ENCODE results near the gene AKNA. TPM values are rescaled to one million over a fixed set of nuclear protein-coding genes. Genes with fewer than 3 reads are reported as not detected.

AKNA gene
- total RNA-seq, 1 experiment from 2014 or later = 20.6 TPM

DNA sequence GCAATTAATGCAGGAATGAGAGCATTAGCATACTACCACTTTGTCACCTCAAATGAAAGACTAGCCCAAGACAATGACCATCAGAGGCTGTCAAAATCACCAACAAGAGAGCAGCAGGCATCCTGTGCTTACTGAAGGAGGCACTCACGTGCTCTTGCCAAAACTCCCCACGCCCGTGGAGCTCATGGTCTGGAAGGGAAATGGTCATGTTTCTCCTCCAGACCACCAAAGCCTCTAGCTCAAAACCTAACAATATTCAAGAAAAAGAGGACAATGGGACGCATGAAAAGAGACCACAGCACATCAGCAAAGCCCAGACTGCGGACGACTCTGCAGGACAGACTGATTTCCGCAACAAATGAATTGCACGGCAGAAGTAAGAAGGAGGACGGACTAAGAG, 12.8 kb downstream of the AKNA start:
- Histone ChIP-seq H3K4me1 (ENCODE audit: control insufficient read depth in 1 of 2, insufficient read depth in 2 of 2, low read length in 2 of 2) (no peaks in the 10 kb centered on the region), H3K9me3 (ENCODE audit: control insufficient read depth in 1 of 2, insufficient read depth in 1 of 2, low read depth in 1 of 2, low read length in 2 of 2) (no peaks in the 10 kb centered on the region), H3K9me2 (ENCODE audit: insufficient read depth) (no peaks in the 10 kb centered on the region), H3K79me2 (ENCODE audit: insufficient read depth, low read length) (no peaks in the 10 kb centered on the region), H3K4me3 (replicated peaks in 1 of 2; ENCODE audit: low read depth in 1 of 2, low read length in 2 of 2) (no peak overlapping the region), H3K36me3 (ENCODE audit: control insufficient read depth in 1 of 2, insufficient read depth in 2 of 2, low read length in 2 of 2) (no peaks in the 10 kb centered on the region), H3K4me2 (ENCODE audit: low read length) (no peak overlapping the region), H4K20me1 (ENCODE audit: insufficient read depth) (no peaks in the 10 kb centered on the region), H3K9ac (ENCODE audit: low read length) (no peak overlapping the region), H3K27me3 (ENCODE audit: insufficient read depth, low read length) (no peaks in the 10 kb centered on the region), H2AFZ (ENCODE audit: low read depth, low read length, poor library complexity, severe bottlenecking) (no peak overlapping the region), H3K27ac (ENCODE audit: low read depth, low read length) (no peak overlapping the region)
- ATAC-seq = no peak
- BruUV-seq (replicated peaks) = no TSS peak
- TF ChIP-seq ELF1 (IDR thresholded peaks at IDR 0.05; ENCODE audit: borderline replicate concordance, low read depth) (no peak), TCF7L2 (IDR thresholded peaks at IDR 0.05; ENCODE audit: borderline replicate concordance, extremely low read depth, insufficient read depth, insufficient read length) (no peak), POLR2AphosphoS5 (IDR thresholded peaks at IDR 0.05; ENCODE audit: low read depth, low read length) (no peak), JUND (IDR thresholded peaks at IDR 0.05) (no peak), ZNF274 (IDR thresholded peaks at IDR 0.05; ENCODE audit: low read depth, low read length) (no peak), YY1 (IDR thresholded peaks at IDR 0.05; ENCODE audit: extremely low read depth, insufficient replicate concordance, low read depth, low read length) (no peak), SIN3A (IDR thresholded peaks at IDR 0.05; ENCODE audit: low read depth) (no peak), EGR1 (IDR thresholded peaks at IDR 0.05; ENCODE audit: low read depth) (no peak)
- TF ChIP-seq, protein P1, sequence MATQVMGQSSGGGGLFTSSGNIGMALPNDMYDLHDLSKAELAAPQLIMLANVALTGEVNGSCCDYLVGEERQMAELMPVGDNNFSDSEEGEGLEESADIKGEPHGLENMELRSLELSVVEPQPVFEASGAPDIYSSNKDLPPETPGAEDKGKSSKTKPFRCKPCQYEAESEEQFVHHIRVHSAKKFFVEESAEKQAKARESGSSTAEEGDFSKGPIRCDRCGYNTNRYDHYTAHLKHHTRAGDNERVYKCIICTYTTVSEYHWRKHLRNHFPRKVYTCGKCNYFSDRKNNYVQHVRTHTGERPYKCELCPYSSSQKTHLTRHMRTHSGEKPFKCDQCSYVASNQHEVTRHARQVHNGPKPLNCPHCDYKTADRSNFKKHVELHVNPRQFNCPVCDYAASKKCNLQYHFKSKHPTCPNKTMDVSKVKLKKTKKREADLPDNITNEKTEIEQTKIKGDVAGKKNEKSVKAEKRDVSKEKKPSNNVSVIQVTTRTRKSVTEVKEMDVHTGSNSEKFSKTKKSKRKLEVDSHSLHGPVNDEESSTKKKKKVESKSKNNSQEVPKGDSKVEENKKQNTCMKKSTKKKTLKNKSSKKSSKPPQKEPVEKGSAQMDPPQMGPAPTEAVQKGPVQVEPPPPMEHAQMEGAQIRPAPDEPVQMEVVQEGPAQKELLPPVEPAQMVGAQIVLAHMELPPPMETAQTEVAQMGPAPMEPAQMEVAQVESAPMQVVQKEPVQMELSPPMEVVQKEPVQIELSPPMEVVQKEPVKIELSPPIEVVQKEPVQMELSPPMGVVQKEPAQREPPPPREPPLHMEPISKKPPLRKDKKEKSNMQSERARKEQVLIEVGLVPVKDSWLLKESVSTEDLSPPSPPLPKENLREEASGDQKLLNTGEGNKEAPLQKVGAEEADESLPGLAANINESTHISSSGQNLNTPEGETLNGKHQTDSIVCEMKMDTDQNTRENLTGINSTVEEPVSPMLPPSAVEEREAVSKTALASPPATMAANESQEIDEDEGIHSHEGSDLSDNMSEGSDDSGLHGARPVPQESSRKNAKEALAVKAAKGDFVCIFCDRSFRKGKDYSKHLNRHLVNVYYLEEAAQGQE (IDR thresholded peaks at IDR 0.05; ENCODE audit: low read depth) = no peak
- TF ChIP-seq, protein P2, sequence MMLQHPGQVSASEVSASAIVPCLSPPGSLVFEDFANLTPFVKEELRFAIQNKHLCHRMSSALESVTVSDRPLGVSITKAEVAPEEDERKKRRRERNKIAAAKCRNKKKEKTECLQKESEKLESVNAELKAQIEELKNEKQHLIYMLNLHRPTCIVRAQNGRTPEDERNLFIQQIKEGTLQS (IDR thresholded peaks at IDR 0.05) = no peak
- TF ChIP-seq, protein P3, sequence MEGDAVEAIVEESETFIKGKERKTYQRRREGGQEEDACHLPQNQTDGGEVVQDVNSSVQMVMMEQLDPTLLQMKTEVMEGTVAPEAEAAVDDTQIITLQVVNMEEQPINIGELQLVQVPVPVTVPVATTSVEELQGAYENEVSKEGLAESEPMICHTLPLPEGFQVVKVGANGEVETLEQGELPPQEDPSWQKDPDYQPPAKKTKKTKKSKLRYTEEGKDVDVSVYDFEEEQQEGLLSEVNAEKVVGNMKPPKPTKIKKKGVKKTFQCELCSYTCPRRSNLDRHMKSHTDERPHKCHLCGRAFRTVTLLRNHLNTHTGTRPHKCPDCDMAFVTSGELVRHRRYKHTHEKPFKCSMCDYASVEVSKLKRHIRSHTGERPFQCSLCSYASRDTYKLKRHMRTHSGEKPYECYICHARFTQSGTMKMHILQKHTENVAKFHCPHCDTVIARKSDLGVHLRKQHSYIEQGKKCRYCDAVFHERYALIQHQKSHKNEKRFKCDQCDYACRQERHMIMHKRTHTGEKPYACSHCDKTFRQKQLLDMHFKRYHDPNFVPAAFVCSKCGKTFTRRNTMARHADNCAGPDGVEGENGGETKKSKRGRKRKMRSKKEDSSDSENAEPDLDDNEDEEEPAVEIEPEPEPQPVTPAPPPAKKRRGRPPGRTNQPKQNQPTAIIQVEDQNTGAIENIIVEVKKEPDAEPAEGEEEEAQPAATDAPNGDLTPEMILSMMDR (IDR thresholded peaks at IDR 0.05 in 2 of 3, conservative IDR thresholded peaks at IDR 0.05 in 1 of 3; ENCODE audit: borderline replicate concordance in 1 of 3, insufficient read depth in 1 of 3, low read depth in 2 of 3, low read length in 2 of 3) = no peak
- POLR2A ChIA-PET = no interaction called here
- DNase-seq (ENCODE audit: low read depth, low spot score) = no peak
- RAD21 ChIA-PET (ENCODE audit: low non-redundant PET in 1 of 2, low total read pairs in 2 of 2, uncharacterized antibody in 2 of 2, unreplicated experiment in 2 of 2) = no interaction called here
- CTCF ChIA-PET = no interaction called here
- intact Hi-C loops (cut with micrococcal nuclease) = no loop called here
